Occipital lobe (tissue), 2 donors: ENCODE measurements around the gene SAMD11. TPM values are rescaled to one million over a fixed set of nuclear protein-coding genes. Genes with fewer than 3 reads are reported as not detected.
"Not testable (repeated sequence)": the region's sequence is repeated elsewhere in the genome, so short reads cannot be mapped to it uniquely, and the experiment has no call there.

Experiments used
- DNase-seq: peaks from one replicate; lab custom pipeline; 2025; lab: John Stamatoyannopoulos, UW
- total RNA-seq: library from RNA; depleted of rRNA; stranded (reverse); fragments of >200 nt; gene quantifications from one replicate; pipeline ENCODE4 v1.2.3, GENCODE V29; 2014

SAMD11 gene
- total RNA-seq, 1 donor from 2014 or later, result 0.16 TPM

- no peak for DNase-seq
These were observed 51.1 kb downstream of the SAMD11 start for GRCh38 chr1:974687-975328.

GRCh38 chr1:975365-975764 lies 51.6 kb downstream of the SAMD11 start:
- no peak for DNase-seq

DNA sequence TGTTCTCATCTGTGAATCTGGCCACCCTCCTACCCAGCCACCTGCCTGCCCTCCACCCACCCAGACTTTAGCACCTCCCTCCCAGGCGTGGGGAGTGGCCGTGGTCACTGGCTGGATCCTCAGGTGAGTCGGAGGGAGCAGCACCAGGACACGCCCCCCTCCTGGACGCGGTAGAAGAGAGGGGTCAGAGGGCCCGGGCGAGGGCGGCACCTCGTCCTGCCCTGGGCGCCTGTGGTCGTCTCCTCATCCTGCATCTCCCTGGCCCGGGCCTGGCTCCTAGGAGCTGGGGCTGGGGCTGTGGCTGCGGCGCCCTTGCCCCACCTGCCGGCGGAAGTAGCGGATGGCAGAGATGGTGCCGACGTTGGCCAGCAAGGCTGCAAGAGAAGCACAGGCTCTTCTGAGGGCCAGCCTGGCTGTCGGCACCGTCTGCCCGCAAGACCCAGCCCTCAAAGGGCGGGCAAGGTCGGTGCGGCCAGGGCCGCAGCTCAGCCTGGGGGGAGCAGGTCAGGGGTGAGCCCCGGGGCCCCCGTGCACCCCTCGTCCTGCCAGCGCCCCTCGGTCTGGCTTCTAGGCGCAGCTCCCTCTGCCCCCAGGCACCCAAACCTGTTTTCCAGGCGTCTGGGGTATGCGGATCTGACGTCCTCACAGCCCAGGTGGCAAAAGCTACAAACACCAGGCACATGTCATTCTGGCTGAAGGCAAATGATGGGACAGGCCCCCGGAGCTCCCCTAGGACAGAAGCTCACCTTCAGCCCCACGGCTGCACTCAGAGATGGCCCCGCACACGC lies 52.4 kb downstream of the SAMD11 start:
- no peak for DNase-seq

DNA sequence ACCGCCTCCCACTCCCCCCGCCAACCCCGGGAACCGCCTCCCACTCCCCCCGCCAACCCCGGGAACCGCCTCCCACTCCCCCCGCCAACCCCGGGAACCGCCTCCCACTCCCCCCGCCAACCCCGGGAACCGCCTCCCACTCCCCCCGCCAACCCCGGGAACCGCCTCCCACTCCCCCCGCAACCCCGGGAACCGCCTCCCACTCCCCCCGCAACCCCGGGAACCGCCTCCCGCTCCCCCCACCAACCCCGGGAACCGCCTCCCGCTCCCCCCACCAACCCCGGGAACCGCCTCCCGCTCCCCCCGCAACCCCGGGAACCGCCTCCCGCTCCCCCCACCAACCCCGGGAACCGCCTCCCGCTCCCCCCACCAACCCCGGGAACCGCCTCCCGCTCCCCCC lies 53.1 kb downstream of the SAMD11 start:
- DNase-seq, result not testable (repeated sequence)

DNA sequence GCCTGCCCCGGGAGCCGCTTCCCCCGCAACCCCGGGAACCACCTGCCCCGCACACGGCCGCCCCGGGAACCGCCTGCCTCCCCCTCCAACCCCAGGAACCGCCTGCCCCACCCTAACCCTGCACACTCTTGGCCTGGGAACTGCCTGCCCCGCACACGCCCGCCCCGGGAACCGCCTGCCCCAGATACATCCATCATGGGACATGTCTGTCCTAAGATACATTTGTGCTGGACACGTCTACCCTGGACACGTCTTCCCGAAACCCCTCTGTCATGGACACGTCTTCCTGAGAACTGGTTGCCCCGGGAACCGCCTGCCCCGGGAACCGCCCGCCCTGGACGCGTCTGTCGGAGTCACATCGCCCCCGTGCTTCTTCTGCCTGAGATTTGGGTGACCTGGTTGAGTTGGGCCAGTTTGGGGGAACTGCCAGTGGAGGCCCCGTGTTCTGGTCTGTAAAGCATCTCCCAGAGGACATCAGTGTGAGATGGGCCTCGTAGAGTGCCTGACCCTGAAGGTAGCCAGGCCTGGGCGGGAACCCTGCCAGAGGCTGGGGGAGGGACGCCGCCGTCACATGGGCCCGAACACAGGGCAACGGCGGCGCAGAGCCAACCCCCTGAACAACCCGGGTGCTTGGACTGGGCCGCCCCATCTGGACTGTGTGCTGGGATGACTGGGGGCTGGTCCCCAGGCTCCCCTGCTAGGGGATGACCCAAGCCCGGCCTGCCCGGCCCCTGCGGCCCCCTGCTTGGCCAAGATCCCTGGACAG lies 54.5 kb downstream of the SAMD11 start:
- DNase-seq, result no peak

DNA sequence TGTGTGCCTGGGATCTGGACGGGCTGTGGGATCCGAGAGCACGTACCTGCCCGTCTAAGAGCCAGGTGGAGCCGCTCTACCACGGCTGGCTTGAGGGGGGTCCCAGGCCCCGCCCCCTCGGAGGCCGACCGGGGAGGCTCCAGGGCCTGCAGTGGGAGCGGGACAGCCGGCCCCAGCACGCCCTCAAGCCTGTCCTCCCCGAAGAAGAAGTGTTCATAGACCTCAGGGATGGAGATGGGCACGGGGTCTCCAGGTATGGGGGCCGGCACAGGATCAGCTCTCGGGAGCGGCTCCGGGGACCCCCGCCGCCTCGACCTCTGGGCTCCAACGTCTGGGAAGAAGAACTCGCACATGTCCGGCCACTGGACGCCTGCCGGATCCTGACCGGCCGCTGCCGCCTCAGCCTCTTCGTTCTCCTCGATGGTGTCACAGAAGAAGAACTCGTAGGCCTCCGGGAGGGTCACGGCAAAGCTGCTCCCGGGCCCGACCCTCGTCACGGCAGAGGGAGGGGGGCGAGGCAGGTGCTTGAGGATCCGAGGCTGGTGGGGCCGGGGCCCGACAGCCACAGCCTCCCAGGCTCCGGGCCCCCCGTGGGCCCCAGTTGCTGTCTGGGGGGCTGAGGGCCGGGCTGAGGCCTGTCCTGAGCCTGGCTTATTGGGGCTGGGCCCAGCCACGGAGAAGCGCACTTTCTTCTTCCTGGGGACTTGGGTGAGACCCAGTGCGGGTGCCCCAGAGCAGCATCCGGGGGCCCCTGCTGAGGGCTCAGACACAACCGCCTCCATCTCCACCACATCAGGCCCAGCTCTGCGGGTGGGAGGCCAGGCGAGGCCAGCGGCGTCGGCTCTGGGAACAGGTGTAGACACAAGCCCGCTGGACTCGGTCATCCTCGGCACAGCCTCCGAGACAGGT lies 55.4 kb downstream of the SAMD11 start:
- DNase-seq, result no peak

- no peak for DNase-seq
These were observed 56.0 kb downstream of the SAMD11 start for GRCh38 chr1:979744-980072.

- DNase-seq, result no peak
These were observed 56.4 kb downstream of the SAMD11 start for GRCh38 chr1:980137-980571.

- no peak for DNase-seq
These were observed 57.1 kb downstream of the SAMD11 start for GRCh38 chr1:980602-981395.

DNA sequence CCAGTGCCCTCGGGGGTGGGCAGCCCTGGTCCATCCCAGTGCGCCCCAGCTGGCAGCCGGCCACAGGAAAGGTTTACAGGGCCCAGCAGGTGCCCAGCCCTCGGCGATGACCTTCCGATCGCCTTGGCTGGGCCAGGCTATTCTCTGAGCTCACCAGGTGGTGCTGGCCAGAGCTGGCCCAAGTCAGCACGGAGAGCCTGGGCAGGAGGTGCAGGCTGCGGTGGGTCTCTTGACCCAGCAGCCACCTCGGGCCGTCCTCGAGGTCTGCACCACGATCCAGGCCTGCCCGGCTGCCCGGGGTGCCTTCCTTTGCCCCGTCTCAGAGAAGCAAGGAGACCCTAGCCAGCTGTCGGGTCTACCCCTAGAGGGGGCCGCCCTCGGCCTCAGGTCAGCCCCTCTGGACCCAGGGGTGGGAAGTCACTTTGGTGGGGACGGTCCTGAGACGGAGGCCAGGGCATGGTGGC lies 57.8 kb downstream of the SAMD11 start:
- no peak for DNase-seq

GRCh38 chr1:981955-982558 lies 58.3 kb downstream of the SAMD11 start, which contains the start of gene PERM1:
Gene PERM1 (minus strand): TSS chr1:982093. CDS start chr1:981029, 1,064 bp downstream.
- DNase-seq, result no peak

DNA sequence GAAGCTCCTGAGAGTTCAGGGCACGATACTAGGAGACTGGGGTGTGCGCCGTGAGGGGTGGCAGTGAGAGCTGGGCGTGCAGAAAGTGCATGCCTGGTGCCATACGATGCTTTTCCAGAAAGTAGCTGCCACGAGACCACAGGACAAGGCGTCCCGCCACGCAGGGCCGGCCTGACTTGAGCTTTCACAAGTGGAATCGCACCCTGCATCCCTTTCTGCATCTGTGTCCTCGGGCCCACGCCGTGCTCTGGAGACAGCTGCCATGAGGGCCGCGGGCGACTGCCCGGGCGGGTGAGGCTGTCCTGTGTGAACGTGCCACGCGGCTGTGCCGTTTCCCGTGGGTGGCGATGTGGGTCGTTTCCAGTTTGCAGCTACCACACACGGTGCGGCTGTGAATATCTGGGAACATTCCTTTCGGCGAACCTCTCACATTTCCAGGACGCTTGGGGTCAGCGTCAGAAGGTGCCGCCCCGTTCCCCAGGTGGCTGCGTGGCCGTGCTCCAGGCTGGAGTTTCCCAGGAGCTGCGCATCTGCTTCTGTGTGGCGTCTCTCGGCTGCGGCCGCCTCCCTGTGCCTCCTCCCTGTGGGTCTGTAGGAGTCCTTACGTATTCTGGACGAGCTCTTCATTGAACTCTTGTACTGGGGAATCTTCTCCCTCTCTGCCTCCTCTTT lies 59.2 kb downstream of the SAMD11 start:
- DNase-seq, result no peak

GRCh38 chr1:983798-984475 lies 60.2 kb downstream of the SAMD11 start:
- DNase-seq, result no peak

DNA sequence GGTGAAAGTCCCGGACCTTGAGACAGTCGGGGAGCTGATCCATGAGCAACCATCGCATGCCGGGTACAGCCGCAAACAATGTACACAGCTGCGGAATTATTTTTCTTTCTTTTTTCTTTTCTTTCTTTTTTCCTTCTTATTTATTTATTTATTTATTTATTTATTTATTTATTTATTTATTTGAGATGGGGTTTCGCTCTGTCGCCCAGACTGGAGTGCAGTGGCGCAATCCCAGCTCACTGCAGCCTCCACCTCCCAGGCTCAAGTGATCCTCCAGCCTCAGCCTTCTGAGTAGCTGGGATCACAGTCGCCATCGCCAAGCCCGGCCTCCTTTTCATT lies 60.7 kb downstream of the SAMD11 start:
- no peak for DNase-seq

GRCh38 chr1:985126-985525 lies 61.4 kb downstream of the SAMD11 start:
- no peak for DNase-seq

GRCh38 chr1:988061-988460 lies 64.3 kb downstream of the SAMD11 start:
- DNase-seq, result not testable (repeated sequence)

DNA sequence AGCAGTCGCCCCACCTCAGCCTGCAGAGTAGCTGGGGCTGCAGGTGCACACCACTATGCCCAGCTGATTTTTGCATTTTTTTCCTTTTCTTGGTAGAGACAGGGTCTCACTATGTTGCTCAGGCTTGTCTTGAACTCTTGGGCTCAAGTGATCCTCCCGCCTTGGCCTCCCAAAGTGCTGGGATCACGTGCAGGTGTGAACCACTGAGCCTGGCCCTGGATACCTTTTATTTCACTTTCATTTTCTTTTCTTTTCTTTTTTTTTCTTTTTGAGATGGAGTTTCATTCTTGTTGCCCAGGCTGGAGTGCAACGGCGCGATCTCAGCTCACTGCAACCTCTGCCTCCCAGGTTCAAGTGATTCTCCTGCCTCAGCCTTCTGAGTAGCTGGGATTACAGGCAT lies 67.6 kb downstream of the SAMD11 start:
- not testable (repeated sequence) for DNase-seq

- DNase-seq, result no peak
These were observed 68.2 kb downstream of the SAMD11 start for GRCh38 chr1:991895-992294.

DNA sequence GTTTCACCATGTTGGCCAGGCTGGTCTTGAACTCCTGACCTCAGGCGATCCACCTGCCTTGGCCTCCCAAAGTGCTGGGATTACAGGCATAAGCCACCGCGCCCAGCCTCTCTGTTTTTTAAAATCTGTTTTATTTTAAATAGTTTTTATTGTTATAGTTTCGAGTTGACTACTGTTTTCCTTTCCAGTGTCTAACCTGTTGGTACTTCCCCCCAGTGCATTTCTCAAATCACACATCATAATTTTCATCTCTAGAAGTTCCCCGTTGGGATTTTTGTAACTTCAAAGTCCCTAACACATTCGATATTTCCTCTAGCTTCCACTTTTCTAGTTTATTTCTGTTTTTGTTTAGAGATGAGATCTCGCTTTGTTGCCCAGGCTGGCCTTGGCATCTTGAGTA lies 68.6 kb downstream of the SAMD11 start:
- DNase-seq, result no peak
